Body of pancreas (tissue), 4 donors: ENCODE data around the gene NUTF2. TPM values are rescaled to one million over a fixed set of nuclear protein-coding genes. Genes with fewer than 3 reads are reported as not detected.

Experiments
- ATAC-seq: fragments of 150-250 bp; one replicate; pipeline ENCODE4 v1.9.1; 2016
- DNase-seq, 4 donors: peaks; one replicate each; pipeline ENCODE4 v3.0.0-alpha.2; 2019
- H3K27ac ChIP-seq, 4 donors: fragments of 200-600 bp; sonication (generic); 1 replicate in 3 of 4; 2 replicates in 1 of 4; pipeline versions ENCODE4 v1.5.1 to v1.6.1; 2016 to 2019; ENCODE audit warnings: mild to moderate bottlenecking in 1 of 4, mixed read lengths in 1 of 4, moderate library complexity in 1 of 4
- H3K27me3 ChIP-seq, 2 donors: fragments of 200-600 bp; sonication (generic); one replicate each; pipeline ENCODE4 v1.6.0; 2016; ENCODE audit warnings: mild to moderate bottlenecking in 1 of 2
- H3K36me3 ChIP-seq, 2 donors: fragments of 200-600 bp; sonication (generic); replicated peaks in 1 of 2; 2 replicates each; pipeline ENCODE4 v1.5.1; 2016; ENCODE audit warnings: low read depth in 2 of 2; ENCODE audit not compliant: insufficient read depth in 1 of 2
- H3K4me1 ChIP-seq: fragments of 200-600 bp; sonication (generic); one replicate; pipeline ENCODE4 v1.6.0; 2016
- H3K4me3 ChIP-seq, 2 donors: fragments of 200-600 bp; sonication (generic); 1 replicate in 1 of 2; 2 replicates in 1 of 2; pipeline ENCODE4 v1.5.1; 2016 to 2019
- H3K9me3 ChIP-seq, 3 donors: fragments of 200-600 bp; sonication (generic); 1 replicate in 2 of 3; 2 replicates in 1 of 3; pipeline ENCODE4 v1.5.1; 2016
- POLR2A ChIP-seq, 3 donors: fragments of 450-650 bp; IDR thresholded peaks; one replicate each; pipeline ENCODE4 v1.6.1; 2016; ENCODE audit warnings: antibody characterized with exemption in 3 of 3, mild to moderate bottlenecking in 2 of 3
- WGBS, 2 donors: methylation state at CpG; one replicate each; pipeline ENCODE4 v1.1.5; 2017; 5-methylcytosine and 5-hydroxymethylcytosine counted together
- intact Hi-C: fragments of 100-400 bp; cut with DNase I; formaldehyde crosslinking; loops from one replicate; pipeline ENCODE4 v1.15.1; 2023
- total RNA-seq, 2 donors: library from RNA; depleted of rRNA; stranded (reverse); fragments of >200 nt; gene quantifications; one replicate each; pipeline ENCODE4 v1.1.0, GENCODE V29; 2016
- TF ChIP-seq, protein P1 (sequence below), 7 experiments: fragments of 450-650 bp in 4 of 7; fragments of 200-600 bp in 3 of 7; sonication (generic) in 3 of 7; IDR thresholded peaks; one replicate each; pipeline ENCODE4 v1.5.1; 2016 to 2019; ENCODE audit warnings: antibody characterized with exemption in 7 of 7

Gene NUTF2
- total RNA-seq, 2 donors from 2014 or later = 39.2 to 42.8 TPM

DNA sequence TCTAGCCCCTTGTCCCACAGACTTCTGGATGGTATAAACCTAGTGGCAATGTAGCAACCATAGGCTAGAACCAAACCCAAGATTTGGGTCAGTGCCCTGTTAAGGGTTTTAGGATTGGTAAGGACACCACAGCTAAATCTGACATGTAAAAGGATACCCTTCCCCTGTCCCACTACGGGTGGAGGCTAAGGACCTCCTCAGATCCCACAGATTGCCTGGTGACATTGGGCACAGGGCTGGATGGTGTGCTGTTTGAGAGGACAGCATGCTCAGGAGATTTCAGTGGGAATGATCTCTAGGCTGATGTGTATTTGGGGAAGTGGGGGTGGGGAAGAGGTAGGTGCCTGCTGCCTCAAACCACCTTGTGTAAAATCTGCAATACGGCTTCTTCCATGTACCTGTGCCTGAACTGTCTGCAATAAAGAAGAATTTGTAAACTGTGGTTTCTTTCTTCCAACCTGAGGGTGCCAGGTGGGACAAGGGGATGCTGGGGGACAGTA is 25.4 kb downstream of the NUTF2 start:
- peak overlapping the region; percentile 53 to 80 (median 66) for H3K27ac ChIP-seq
- DNase-seq (no peak), ATAC-seq (no peak)
- no peak for TF ChIP-seq POLR2A (IDR thresholded peaks at IDR 0.05)
- TF ChIP-seq, protein P1, sequence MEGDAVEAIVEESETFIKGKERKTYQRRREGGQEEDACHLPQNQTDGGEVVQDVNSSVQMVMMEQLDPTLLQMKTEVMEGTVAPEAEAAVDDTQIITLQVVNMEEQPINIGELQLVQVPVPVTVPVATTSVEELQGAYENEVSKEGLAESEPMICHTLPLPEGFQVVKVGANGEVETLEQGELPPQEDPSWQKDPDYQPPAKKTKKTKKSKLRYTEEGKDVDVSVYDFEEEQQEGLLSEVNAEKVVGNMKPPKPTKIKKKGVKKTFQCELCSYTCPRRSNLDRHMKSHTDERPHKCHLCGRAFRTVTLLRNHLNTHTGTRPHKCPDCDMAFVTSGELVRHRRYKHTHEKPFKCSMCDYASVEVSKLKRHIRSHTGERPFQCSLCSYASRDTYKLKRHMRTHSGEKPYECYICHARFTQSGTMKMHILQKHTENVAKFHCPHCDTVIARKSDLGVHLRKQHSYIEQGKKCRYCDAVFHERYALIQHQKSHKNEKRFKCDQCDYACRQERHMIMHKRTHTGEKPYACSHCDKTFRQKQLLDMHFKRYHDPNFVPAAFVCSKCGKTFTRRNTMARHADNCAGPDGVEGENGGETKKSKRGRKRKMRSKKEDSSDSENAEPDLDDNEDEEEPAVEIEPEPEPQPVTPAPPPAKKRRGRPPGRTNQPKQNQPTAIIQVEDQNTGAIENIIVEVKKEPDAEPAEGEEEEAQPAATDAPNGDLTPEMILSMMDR (IDR thresholded peaks at IDR 0.05) = no peak
- peaks cover 49% of the 10 kb centered on the region for H3K4me1 ChIP-seq
- intact Hi-C loops = no loop called here
- no peaks in the 10 kb centered on the region for H3K27me3 ChIP-seq
- H3K9me3 ChIP-seq = no peaks in the 10 kb centered on the region
- 50 to 75% methylated on average over 1 to 2 of the region's 2 CpGs for WGBS, 2 donors
- H3K4me3 ChIP-seq = no peak overlapping the region
- H3K36me3 ChIP-seq = peaks cover 0 to 3% of the 10 kb centered on the region in 2 donors

- Histone ChIP-seq H3K36me3 (peaks cover 0 to 9% of the 10 kb centered on the region in 2 donors), H3K4me3 (peak within 1 kb of the TSS; percentile 70 to 85), H3K9me3 (no peaks in the 10 kb centered on the region), H3K4me1 (peaks cover 42% of the 10 kb centered on the region), H3K27me3 (no peaks in the 10 kb centered on the region), H3K27ac (peak within 1 kb of the TSS; percentile 53 to 80 (median 66))
- ATAC-seq = peak; percentile 83
- DNase-seq = peak; percentile 83 to 86 (median 84)
- WGBS, 2 donors = 3 to 6% methylated on average over 2 to 38 of the region's 72 CpGs
- TF ChIP-seq, protein P1 (IDR thresholded peaks at IDR 0.05) = peak in 2 of 7 experiments; percentile 3
- TF ChIP-seq POLR2A (IDR thresholded peaks at IDR 0.05) = peak; percentile 30 to 68 (median 65)
- intact Hi-C loops = no loop called here
Observed at GRCh38 chr16:67872631-67873434, 26.1 kb downstream of the NUTF2 start, which contains the start of gene EDC4. Gene EDC4, plus strand, starts transcription at chr16:67873052. Its CDS starts 210 bp downstream, at chr16:67873262.

DNA sequence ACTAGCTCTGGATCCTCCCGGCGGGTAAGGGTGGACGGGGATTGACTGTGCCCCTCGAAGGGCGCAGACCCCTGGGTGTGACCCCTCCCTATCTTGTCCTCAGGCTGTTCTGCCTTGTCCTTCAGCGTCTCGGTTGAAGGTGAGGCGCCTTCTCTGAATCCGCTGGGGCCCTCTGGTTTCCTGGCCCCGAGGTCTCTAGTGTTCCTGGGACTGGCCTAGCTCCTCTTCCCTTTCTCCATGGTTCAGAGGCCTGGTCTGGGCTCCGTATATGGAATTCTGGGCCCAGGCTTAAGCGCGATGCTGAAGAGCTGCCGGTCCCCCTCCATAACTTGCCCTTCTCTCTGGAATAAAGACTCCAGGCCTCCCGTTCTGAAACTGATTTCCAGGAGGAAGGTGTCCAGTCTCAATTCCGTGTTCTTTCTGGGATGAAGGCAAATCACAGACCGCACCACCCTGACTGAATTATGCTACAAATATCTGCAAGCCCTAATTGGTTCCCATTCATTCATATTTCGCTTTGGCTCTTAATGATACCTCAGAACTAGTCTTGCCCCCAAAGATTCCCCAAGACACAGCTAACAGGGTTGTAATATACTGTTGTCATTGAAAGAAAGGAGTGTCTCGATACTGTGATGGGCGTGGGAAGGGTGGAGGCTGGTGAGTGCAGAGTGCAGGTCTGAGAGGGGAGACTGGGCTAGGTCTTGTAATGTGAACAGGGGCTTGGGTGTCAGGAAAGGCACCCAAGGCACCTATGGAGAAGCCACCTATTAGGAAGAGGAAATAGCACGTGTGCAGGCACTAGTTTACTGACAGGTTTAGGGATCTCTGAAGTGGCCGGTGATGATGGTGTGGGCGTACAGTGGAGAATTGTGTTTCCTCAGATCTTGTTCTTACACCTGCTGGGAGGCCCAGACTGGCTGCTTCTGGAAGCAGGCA is 27.0 kb downstream of the NUTF2 start:
- H3K4me1 ChIP-seq = peaks cover 33% of the 10 kb centered on the region
- H3K36me3 ChIP-seq = peaks cover 6 to 15% of the 10 kb centered on the region in 2 donors
- peak overlapping the region; percentile 53 to 80 (median 66) for H3K27ac ChIP-seq
- TF ChIP-seq, protein P1 (IDR thresholded peaks at IDR 0.05) = no peak
- 10 to 19% methylated on average over 12 to 22 of the region's 23 CpGs for WGBS, 2 donors
- DNase-seq (no peak), ATAC-seq (no peak)
- peak overlapping the region; percentile 70 to 85 for H3K4me3 ChIP-seq
- no peaks in the 10 kb centered on the region for H3K27me3 ChIP-seq
- intact Hi-C loops = no loop called here
- no peaks in the 10 kb centered on the region for H3K9me3 ChIP-seq

- 36% methylated on average over 3 of the region's 3 CpGs; no CpG with 5 or more reads in 1 of the 2 donors for WGBS, 2 donors
- ATAC-seq (no peak), DNase-seq (no peak)
- Histone ChIP-seq H3K9me3 (no peaks in the 10 kb centered on the region), H3K27ac (no peak overlapping the region), H3K36me3 (peaks cover 13 to 21% of the 10 kb centered on the region in 2 donors), H3K4me3 (no peak overlapping the region), H3K4me1 (peaks cover 27% of the 10 kb centered on the region), H3K27me3 (no peaks in the 10 kb centered on the region)
- intact Hi-C loops = no loop called here
- TF ChIP-seq, protein P1 (IDR thresholded peaks at IDR 0.05) = no peak
- TF ChIP-seq POLR2A (IDR thresholded peaks at IDR 0.05) = no peak
Observed at GRCh38 chr16:67874372-67874771, 27.6 kb downstream of the NUTF2 start.
